Activated effector memory CD4-positive, alpha-beta T cell treated with anti-CD3 and anti-CD28 coated beads, Interleukin-2, amount 50 U/mL, for 16 hours (primary cell): ENCODE measurements around the gene LHFPL2.

Experiments
- DNase-seq: peaks from one replicate; pipeline ENCODE4 v3.0.0-alpha.2; 2020

Gene LHFPL2

GRCh38 chr5:78666041-78666444, 17.5 kb upstream of the LHFPL2 start:
- DNase-seq = no peak

- no peak for DNase-seq
These were observed 17.0 kb upstream of the LHFPL2 start for GRCh38 chr5:78665534-78665933.

DNA sequence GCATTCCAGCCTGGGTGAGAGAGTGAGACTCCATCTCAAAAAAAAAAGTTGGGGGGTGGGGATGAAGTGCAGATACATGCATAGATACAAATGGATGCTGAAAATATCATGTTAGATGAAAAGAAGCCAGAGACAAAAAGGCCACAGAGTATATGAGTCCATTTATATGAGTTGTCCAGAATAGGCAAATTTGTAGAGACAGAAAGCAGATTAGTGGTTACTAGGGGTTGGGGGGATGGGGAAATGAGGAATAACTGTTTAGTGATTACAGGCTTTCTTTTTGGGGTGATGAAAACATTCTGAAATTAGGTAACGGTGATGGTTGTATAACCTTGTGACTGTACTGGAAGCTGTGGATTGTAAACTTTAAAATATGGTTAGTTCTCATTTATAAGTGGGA, 13.8 kb upstream of the LHFPL2 start:
- DNase-seq = no peak

- no peak for DNase-seq
These were observed 13.1 kb upstream of the LHFPL2 start for GRCh38 chr5:78661691-78662090.

- no peak for DNase-seq
These were observed 12.5 kb upstream of the LHFPL2 start for GRCh38 chr5:78661044-78661443.

DNA sequence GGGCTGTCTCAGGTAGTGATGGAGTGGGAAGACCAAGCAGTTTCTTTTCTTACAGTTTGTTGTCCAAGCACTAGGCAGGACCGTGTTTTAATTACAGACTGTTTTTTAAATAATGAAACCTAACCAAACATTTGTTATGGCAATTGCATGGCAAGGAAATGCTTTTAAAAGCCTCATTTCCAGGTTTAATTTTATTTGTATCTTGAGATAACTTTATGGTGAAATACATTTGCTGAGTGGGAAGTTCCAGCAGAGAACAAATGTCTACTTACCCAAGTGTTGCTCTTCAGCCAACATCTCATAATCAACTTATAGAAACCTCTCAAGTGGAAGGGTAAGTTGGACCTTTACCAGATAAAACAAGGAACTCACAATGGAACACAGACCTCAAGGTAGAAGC, 11.8 kb upstream of the LHFPL2 start:
- DNase-seq = no peak

DNA sequence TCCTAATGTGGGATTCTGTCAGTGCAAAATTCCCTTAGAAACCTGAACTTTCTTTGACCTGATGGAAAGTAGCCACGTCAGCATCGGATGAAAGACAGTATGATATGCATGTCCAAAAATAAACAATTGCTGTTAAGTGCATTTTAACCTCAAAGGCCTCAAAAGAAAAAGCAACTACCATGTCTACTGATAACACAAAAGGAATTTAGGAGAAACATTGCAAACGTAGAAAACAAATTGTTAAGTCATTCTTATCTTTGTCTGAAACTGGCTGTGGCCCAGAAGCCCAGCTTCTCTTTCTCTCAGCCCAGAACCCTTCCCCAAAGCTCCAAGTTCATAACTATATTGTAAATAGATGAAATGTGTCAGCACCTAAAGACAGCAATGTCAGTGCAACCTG, 11.1 kb upstream of the LHFPL2 start:
- no peak for DNase-seq

DNA sequence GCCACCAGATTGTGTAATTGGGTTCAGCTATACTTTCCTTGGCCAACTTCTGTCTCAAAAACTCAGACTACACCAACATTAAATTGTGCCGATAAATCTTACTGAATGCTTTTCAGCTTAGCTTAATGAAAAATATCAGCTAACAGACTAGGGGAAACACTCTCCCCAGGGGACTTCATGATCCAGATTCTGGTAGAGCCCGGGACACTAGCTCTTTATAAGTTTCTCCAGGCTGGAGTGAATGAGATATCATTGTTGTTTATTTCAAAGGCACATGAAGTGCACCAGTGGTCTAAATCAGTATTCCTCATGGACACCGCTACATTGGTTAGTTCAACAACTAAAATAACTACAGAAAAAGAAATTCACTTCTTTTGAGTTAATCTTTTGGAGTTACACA, 10.5 kb upstream of the LHFPL2 start:
- DNase-seq = no peak

DNA sequence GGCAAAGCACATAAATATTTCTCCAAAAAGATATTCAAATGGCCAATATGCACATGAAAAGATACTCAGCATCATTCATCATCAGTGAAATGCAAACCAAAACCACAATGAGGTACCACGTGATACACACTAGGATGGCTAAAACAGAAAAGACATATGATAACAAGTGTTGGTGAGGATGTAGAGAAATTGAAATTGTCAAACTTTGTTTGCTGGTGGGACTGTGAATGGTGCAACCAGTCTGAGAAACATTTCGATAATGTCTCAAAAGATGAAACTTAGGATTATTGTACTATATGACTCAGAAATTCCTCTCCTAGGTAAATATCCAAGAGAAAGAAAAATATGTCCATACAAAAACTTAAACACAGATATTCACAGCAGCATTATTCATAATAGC, 8.6 kb upstream of the LHFPL2 start:
- no peak for DNase-seq

DNA sequence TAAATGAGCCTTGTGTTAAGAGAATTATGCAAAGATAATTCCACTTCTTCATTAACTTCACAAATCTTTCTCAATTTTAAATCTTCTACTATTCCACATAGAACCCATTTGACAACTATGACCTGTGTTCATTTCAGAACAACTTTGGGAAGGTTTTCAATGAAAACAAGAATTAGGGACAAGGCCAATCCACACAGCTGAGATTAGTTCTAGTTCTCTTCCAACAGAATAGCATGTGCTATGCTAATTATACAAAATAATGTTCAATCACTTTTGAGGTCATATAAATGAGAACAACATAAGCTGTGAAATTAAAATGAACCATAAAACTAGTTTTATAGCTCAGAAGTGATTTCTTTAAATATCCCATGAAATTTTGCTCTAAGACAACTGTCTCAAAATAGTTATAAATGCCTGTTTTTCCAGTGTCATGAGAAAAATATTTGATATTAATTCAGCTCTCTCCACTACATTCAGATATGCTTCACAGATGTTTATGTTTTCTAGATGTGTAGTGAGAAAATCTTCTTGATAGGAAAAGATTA, 7.2 kb upstream of the LHFPL2 start:
- no peak for DNase-seq

- DNase-seq = no peak
These were observed 5.8 kb upstream of the LHFPL2 start for GRCh38 chr5:78654386-78654785.

DNA sequence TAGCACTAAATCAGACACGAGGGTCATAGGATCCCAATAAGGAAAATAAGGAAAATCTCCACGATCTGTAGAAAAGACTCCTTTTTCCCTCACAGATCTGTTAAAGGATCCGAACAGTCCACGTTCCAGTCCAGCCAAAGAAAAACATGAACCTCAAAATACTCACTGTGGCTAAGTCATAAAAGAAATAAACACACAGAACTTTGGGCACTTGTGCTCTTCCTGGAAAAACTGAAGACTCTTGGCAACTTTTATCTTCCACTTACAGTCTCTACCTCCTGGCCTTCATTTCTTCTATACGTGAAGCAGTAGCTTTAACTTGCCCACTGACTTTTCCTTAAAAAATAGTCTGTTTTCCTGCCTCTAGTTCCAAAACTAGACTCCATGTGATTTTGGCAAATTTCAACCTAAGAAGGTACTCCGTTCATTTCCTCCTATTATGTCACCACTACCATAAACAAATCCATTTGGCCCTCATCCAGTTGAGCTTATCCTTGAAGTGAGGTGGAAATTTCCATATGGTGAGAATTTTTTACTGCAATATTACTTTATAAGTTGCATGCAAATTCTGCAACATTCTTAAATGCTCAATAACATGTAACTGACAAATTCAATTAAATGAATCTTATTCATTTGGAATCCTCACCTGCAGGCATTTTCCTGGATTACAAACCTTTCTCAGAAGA, 5.3 kb upstream of the LHFPL2 start:
- no peak for DNase-seq

DNA sequence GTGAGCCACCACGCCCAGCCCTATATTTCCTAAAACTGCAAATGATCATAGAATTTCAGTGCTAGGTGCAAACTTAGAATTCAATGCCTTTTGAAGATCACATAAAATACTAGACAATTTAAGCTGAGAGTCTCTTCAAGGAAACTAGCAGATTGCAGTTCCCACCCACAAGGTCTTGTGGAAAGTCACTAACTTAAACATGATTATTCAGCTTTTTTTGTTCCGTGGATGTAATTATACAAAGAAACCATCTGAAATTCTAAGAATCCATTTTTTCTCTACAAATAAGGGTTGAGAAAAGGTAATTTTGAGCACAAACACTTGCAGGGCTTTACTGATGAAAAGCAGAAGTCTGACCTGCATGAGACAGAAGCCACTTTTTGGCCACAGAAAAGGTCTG, 4.5 kb upstream of the LHFPL2 start:
- DNase-seq = no peak

DNA sequence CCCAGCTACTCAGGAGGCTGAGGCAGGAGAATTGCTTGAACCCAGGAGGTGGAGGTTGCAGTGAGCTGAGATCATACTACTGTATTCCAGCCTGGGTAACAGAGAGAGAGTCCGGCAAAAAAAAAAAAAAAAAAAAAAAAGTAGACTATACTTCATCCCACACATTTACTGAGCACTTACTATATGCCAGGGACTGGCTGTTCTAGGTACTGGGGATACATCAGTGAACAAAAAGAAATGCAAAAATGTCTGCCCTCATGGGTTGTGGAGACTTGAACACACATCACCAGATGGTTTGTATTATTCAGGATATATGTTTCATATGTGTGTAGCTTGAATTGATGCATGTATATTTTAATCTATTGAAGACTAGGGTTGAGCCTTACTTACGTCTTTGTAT, 2.9 kb upstream of the LHFPL2 start:
- DNase-seq = no peak

DNA sequence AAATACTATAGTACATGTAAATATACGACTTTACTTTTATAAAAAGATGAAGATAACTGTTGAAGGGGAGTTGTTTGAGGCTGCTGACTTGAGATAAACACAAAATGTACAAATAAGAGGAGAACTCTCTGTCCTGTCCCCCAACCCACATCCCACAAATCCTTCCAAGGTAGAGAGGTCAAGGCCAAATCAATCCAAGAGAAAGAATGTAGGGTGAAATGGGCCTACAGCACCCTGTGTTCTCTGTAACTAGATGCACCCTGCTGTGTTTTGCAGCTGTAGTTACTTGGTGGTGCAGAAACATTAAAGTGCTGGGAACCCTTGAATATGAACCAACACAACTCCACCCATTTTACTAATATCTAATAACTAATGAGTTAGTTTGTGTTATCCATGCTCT, 2.0 kb upstream of the LHFPL2 start:
- no peak for DNase-seq

DNA sequence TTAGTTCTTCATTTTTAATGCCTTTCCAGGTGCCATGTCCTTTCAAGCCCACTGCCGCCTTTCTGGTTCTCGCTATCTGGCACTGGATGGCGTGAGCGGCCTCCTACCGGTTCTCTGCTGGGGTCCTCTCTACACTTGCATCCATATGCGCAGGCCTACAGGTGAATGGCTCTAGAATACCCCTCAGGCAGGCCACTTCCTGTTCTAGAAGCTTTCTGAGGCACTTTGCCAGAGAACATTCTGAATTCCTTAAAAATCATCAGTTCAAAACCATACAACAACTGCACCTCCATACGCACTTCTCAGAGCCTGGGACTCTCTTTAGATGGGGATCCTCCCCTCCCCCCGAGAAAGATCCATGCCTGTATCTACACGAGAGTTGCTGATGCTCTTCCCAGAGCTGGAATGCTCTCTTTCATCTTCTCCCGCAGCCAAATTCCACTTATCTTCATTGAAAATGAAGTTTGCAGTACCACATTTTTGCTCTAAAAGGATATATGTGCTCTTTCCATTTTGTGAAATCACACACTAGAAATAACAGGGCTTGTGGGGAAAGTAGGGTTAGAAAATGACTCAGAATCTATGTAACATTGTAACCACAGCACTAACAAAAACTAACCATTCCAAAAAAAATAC, 1.4 kb upstream of the LHFPL2 start:
- no peak for DNase-seq

- DNase-seq = no peak
These were observed 681 bp upstream of the LHFPL2 start for GRCh38 chr5:78649211-78649695.

DNA sequence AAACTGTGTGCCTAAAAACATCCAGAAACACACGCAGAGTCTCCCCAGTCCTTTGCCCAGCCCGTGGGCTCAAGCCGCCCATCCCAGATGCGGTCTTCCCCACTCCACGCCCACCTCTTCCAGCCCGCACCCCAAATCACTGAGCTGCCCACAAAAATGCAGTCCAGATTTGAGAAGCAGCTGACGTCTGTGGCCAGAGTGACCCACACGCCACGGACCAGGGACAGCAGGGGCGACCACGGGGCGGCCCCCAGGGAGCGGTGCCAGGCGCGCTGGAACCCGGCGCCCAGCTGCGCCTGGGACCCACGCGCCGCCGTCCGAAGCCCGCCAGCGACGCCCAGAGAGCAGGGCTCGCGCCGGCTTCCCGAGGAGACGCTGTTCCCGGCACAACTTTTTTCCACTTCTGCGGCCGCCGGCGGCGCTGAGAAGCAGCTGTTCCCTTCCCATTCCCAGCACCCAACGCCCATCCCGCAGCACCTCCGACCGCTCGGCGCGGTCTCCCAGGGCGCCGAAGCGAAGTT, 674 bp downstream of the LHFPL2 start:
- no peak for DNase-seq

GRCh38 chr5:78647351-78647818, 1.2 kb downstream of the LHFPL2 start:
- DNase-seq = no peak

DNA sequence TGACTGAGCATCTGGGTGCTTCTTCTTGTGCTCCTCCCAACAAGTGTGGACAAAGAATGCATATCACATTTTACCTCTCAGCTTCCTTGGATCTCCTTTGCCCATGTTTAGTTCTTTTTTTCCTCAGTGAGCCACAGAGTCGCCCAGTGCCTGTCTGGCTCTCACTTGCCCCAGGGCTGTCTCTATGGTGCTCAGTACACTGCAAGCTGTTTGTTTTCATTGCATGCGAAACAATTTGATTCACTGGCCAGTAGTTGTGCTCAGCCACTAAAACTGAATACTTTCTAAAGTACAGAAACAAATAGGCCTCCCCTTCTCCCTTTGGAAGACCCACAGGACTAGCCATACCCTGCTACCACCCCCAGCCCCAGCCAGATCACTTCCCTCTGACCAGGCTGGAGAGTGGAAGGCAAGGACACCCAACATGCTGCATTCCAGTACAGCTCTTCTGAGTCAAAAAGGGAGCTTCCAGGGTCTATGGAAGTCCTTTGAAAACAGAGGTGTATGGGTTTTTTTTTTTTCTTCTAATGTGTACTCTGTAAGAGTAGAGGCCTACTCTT, 3.8 kb downstream of the LHFPL2 start:
- DNase-seq = no peak

- DNase-seq = no peak
These were observed 4.4 kb downstream of the LHFPL2 start for GRCh38 chr5:78644129-78644528.

DNA sequence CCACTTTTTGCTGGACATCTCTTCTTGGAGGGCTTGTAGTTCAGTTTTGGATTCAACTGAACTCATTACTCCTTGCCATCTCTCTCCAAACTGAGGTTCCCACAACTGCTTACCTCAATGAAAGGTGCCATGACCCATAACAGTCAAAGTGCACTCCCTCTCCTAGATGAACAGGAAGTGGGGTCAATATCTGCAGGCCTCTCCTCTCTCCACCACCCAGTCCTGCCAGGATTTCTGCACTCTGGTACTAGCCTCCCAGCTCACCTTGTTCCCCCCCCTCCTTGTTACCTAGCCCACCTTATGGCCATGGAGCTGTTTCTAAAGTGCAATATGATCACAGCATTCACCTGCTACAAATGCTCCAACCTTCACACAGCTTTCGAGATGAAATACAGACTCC, 5.9 kb downstream of the LHFPL2 start:
- no peak for DNase-seq

GRCh38 chr5:78640662-78641474, 7.7 kb downstream of the LHFPL2 start:
- DNase-seq = no peak
